ENCODE results near the gene SEPTIN5.
"Not testable (repeated sequence)": the region's sequence is repeated elsewhere in the genome, so short reads cannot be mapped to it uniquely, and the experiment has no call there.

SEPTIN5 gene

GRCh38 chr22:19721330-19722177 lies 7.3 kb downstream of the SEPTIN5 start:
- no peak for DNase-seq

GRCh38 chr22:19722178-19722981 lies 8.1 kb downstream of the SEPTIN5 start:
- DNase-seq = no peak

- DNase-seq = no peak
These were observed 8.6 kb downstream of the SEPTIN5 start for GRCh38 chr22:19722982-19723231.

- peak in 2 of 6 experiments; percentile 8 to 10 for DNase-seq
These were observed 9.1 kb downstream of the SEPTIN5 start, which contains the start of gene GP1BB for GRCh38 chr22:19723232-19723982. Gene GP1BB, plus strand, starts transcription at chr22:19723539. Its CDS starts 31 bp downstream, at chr22:19723570.

GRCh38 chr22:19723983-19724827 lies 9.9 kb downstream of the SEPTIN5 start:
- peak in 1 of 6 experiments; percentile 37 for DNase-seq

- no peak for DNase-seq
These were observed 10.8 kb downstream of the SEPTIN5 start for GRCh38 chr22:19724927-19725661.

- not testable (repeated sequence) for DNase-seq
These were observed 11.9 kb downstream of the SEPTIN5 start for GRCh38 chr22:19726064-19726788.

- DNase-seq = no peak
These were observed 13.2 kb downstream of the SEPTIN5 start for GRCh38 chr22:19727310-19728150.

GRCh38 chr22:19728271-19728670 lies 14.0 kb downstream of the SEPTIN5 start:
- DNase-seq = no peak

GRCh38 chr22:19728836-19729235 lies 14.5 kb downstream of the SEPTIN5 start:
- DNase-seq = no peak

- DNase-seq = no peak
These were observed 15.2 kb downstream of the SEPTIN5 start for GRCh38 chr22:19729507-19729906.

GRCh38 chr22:19730198-19730597 lies 15.9 kb downstream of the SEPTIN5 start:
- DNase-seq = no peak

- DNase-seq = peak; percentile 50 to 88 (median 80)
These were observed 16.5 kb downstream of the SEPTIN5 start for GRCh38 chr22:19730655-19731360.

GRCh38 chr22:19731361-19732135 lies 17.2 kb downstream of the SEPTIN5 start:
- no peak for DNase-seq

GRCh38 chr22:19732403-19733113 lies 18.3 kb downstream of the SEPTIN5 start:
- DNase-seq = no peak

- DNase-seq = no peak
These were observed 19.5 kb downstream of the SEPTIN5 start for GRCh38 chr22:19733755-19734154.

- DNase-seq = no peak
These were observed 19.9 kb downstream of the SEPTIN5 start for GRCh38 chr22:19734163-19734562.
